ENCODE results near the gene RRP7A. TPM values are rescaled to one million over a fixed set of nuclear protein-coding genes. Genes with fewer than 3 reads are reported as not detected.
"Not testable (repeated sequence)": the region's sequence is repeated elsewhere in the genome, so short reads cannot be mapped to it uniquely, and the experiment has no call there.

The RRP7A gene
- 37.1 and 38.1 TPM in 2 replicates for polyA plus RNA-seq (2014; cell fraction: cytosol; rRNA removed)
- 17.5 and 22.6 TPM in 2 replicates for polyA plus RNA-seq (2014; cell fraction: nucleus; rRNA removed)

- peak; percentile 66 for DNase-seq (ENCODE audit: low spot score)
Measured at GRCh38 chr22:42519525-42520401, at the start of gene RRP7A. RRP7A (minus strand) TSS chr22:42519796; CDS start chr22:42519786, 10 bp downstream.

- DNase-seq (ENCODE audit: low spot score): not testable (repeated sequence)
Measured at GRCh38 chr22:42567950-42568349, 48.4 kb upstream of the RRP7A start.

GRCh38 chr22:42565956-42566355 lies 46.4 kb upstream of the RRP7A start:
- DNase-seq (ENCODE audit: low spot score): no peak

- no peak for DNase-seq (ENCODE audit: low spot score)
Measured at GRCh38 chr22:42564699-42565098, 45.1 kb upstream of the RRP7A start.

- DNase-seq (ENCODE audit: low spot score): not testable (repeated sequence)
Measured at GRCh38 chr22:42563943-42564342, 44.3 kb upstream of the RRP7A start.

- DNase-seq (ENCODE audit: low spot score): peak; percentile 47
Measured at GRCh38 chr22:42562684-42563083, 43.1 kb upstream of the RRP7A start.

- no peak for DNase-seq (ENCODE audit: low spot score)
Measured at GRCh38 chr22:42562279-42562678, 42.7 kb upstream of the RRP7A start.

- no peak for DNase-seq (ENCODE audit: low spot score)
Measured at GRCh38 chr22:42561856-42562255, 42.3 kb upstream of the RRP7A start.

GRCh38 chr22:42560781-42561180 lies 41.2 kb upstream of the RRP7A start:
- peak; percentile 64 for DNase-seq (ENCODE audit: low spot score)

- no peak for DNase-seq (ENCODE audit: low spot score)
Measured at GRCh38 chr22:42560381-42560780, 40.8 kb upstream of the RRP7A start.

- peak; percentile 84 for DNase-seq (ENCODE audit: low spot score)
Measured at GRCh38 chr22:42553475-42554361, 34.1 kb upstream of the RRP7A start, which contains the start of gene SERHL2. SERHL2 (plus strand) TSS chr22:42553956; CDS start chr22:42554021, 65 bp downstream.

- DNase-seq (ENCODE audit: low spot score): not testable (repeated sequence)
Measured at GRCh38 chr22:42552294-42552647, 32.7 kb upstream of the RRP7A start.

GRCh38 chr22:42549331-42550060 lies 29.9 kb upstream of the RRP7A start:
- no peak for DNase-seq (ENCODE audit: low spot score)

GRCh38 chr22:42548597-42549330 lies 29.2 kb upstream of the RRP7A start:
- DNase-seq (ENCODE audit: low spot score): no peak

- DNase-seq (ENCODE audit: low spot score): peak; percentile 44
Measured at GRCh38 chr22:42548126-42548525, 28.5 kb upstream of the RRP7A start.

GRCh38 chr22:42547562-42547961 lies 28.0 kb upstream of the RRP7A start:
- DNase-seq (ENCODE audit: low spot score): no peak

- no peak for DNase-seq (ENCODE audit: low spot score)
Measured at GRCh38 chr22:42544686-42545085, 25.1 kb upstream of the RRP7A start.

GRCh38 chr22:42539236-42539771 lies 19.7 kb upstream of the RRP7A start:
- not testable (repeated sequence) for DNase-seq (ENCODE audit: low spot score)

- DNase-seq (ENCODE audit: low spot score): not testable (repeated sequence)
Measured at GRCh38 chr22:42537199-42537831, 17.7 kb upstream of the RRP7A start.

GRCh38 chr22:42536634-42537033 lies 17.0 kb upstream of the RRP7A start:
- not testable (repeated sequence) for DNase-seq (ENCODE audit: low spot score)

All from SK-N-DZ (cell line).